ENCODE measurements around the gene GSN. TPM values are rescaled to one million over a fixed set of nuclear protein-coding genes. Genes with fewer than 3 reads are reported as not detected.
A peak's percentile ranks its signal among the peaks of the same experiment; 100 is the strongest.

The GSN gene
- total and polyA plus RNA-seq, 2 of the 13 experiments (the other 11 are each of a cell fraction or from before 2014, with no cell fraction given), result 294 to 307 TPM

DNA sequence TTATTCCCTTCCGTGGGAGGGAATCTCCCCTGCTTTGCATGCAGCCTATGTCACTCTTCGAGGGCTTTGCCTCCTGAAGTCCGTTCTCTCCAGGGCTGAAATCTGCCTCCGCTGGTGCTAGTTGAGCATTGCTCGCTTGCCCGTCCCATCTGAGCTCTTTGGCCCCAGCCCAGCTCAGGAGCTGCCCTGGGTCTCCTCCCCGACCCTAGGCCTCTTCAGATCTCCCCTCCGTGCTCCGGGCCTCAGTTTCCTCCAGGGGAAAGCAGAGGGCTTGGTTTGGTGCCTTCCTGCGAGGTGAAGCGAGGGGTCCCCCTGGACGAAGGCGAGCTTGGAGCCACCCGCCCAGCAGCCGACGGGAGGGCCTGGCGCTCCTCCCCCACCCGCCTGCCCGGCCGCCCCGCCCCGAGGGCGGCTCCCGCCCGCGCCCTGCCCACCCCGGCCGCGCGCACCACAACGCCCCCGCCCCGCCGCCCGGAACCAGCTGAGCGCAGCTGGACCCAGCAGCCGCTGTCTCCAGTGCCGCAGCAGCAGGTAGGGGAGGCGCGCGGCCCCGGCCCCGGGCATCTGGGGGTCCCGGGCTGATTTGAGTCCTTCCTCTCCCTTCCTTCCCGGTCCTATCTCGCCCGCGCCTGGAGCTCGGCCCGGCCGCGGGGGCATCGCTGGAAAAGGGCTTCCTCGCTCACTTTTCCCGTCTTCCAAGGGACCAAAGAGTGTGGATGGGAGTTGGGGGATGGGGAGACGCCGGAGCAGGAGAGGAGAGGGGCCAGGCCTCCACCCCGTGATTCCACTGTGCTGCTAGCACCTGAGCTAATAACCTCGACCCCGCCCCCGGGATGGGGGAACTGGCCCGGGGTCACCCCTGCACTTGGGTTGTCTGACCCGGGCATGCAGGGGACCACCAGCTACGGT lies at the start of gene GSN (continued):
- TF ChIP-seq, protein P1, sequence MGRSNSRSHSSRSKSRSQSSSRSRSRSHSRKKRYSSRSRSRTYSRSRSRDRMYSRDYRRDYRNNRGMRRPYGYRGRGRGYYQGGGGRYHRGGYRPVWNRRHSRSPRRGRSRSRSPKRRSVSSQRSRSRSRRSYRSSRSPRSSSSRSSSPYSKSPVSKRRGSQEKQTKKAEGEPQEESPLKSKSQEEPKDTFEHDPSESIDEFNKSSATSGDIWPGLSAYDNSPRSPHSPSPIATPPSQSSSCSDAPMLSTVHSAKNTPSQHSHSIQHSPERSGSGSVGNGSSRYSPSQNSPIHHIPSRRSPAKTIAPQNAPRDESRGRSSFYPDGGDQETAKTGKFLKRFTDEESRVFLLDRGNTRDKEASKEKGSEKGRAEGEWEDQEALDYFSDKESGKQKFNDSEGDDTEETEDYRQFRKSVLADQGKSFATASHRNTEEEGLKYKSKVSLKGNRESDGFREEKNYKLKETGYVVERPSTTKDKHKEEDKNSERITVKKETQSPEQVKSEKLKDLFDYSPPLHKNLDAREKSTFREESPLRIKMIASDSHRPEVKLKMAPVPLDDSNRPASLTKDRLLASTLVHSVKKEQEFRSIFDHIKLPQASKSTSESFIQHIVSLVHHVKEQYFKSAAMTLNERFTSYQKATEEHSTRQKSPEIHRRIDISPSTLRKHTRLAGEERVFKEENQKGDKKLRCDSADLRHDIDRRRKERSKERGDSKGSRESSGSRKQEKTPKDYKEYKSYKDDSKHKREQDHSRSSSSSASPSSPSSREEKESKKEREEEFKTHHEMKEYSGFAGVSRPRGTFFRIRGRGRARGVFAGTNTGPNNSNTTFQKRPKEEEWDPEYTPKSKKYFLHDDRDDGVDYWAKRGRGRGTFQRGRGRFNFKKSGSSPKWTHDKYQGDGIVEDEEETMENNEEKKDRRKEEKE (IDR thresholded peaks at IDR 0.05), result no peak
- TF ChIP-seq GABPA (IDR thresholded peaks at IDR 0.05; ENCODE audit: low read depth, low read length) (no peak), GABPA (CRISPR knock-in tag; IDR thresholded peaks at IDR 0.05; ENCODE audit: low read depth) (no peak), ZNF121 (CRISPR knock-in tag; IDR thresholded peaks at IDR 0.05) (no peak), FOXC1 (CRISPR knock-in tag; IDR thresholded peaks at IDR 0.05; ENCODE audit: borderline replicate concordance) (no peak; the same call in 1 of the 2 replicates), ZNF292 (CRISPR knock-in tag; IDR thresholded peaks at IDR 0.05; ENCODE audit: borderline replicate concordance, low read depth) (peak; percentile 51; the same call in 1 of the 2 replicates), YEATS4 (CRISPR knock-in tag; IDR thresholded peaks at IDR 0.05; ENCODE audit: borderline replicate concordance) (peak; percentile 57; the same call in 1 of the 2 replicates), ZNF713 (CRISPR knock-in tag; IDR thresholded peaks at IDR 0.05) (no peak), ZFP36 (IDR thresholded peaks at IDR 0.05; ENCODE audit: borderline replicate concordance, low read depth, low read length, partially characterized antibody) (no peak), ZNF547 (CRISPR knock-in tag; IDR thresholded peaks at IDR 0.05) (0 out of 2 replicates have a peak, but pooled peaks have one; percentile 21), PAX8 (CRISPR knock-in tag; IDR thresholded peaks at IDR 0.05; ENCODE audit: borderline replicate concordance) (no peak), KDM1A (CRISPR knock-in tag; IDR thresholded peaks at IDR 0.05) (no peak), TBL1XR1 (IDR thresholded peaks at IDR 0.05; ENCODE audit: borderline replicate concordance, low read length, partially characterized antibody) (no peak)
- TF ChIP-seq, protein P2, sequence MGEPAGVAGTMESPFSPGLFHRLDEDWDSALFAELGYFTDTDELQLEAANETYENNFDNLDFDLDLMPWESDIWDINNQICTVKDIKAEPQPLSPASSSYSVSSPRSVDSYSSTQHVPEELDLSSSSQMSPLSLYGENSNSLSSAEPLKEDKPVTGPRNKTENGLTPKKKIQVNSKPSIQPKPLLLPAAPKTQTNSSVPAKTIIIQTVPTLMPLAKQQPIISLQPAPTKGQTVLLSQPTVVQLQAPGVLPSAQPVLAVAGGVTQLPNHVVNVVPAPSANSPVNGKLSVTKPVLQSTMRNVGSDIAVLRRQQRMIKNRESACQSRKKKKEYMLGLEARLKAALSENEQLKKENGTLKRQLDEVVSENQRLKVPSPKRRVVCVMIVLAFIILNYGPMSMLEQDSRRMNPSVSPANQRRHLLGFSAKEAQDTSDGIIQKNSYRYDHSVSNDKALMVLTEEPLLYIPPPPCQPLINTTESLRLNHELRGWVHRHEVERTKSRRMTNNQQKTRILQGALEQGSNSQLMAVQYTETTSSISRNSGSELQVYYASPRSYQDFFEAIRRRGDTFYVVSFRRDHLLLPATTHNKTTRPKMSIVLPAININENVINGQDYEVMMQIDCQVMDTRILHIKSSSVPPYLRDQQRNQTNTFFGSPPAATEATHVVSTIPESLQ (CRISPR knock-in tag; conservative IDR thresholded peaks at IDR 0.05), result no peak
- TF ChIP-seq, protein P3, sequence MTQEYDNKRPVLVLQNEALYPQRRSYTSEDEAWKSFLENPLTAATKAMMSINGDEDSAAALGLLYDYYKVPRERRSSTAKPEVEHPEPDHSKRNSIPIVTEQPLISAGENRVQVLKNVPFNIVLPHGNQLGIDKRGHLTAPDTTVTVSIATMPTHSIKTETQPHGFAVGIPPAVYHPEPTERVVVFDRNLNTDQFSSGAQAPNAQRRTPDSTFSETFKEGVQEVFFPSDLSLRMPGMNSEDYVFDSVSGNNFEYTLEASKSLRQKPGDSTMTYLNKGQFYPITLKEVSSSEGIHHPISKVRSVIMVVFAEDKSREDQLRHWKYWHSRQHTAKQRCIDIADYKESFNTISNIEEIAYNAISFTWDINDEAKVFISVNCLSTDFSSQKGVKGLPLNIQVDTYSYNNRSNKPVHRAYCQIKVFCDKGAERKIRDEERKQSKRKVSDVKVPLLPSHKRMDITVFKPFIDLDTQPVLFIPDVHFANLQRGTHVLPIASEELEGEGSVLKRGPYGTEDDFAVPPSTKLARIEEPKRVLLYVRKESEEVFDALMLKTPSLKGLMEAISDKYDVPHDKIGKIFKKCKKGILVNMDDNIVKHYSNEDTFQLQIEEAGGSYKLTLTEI (CRISPR knock-in tag; conservative IDR thresholded peaks at IDR 0.05), result no peak
- TF ChIP-seq, protein P4, sequence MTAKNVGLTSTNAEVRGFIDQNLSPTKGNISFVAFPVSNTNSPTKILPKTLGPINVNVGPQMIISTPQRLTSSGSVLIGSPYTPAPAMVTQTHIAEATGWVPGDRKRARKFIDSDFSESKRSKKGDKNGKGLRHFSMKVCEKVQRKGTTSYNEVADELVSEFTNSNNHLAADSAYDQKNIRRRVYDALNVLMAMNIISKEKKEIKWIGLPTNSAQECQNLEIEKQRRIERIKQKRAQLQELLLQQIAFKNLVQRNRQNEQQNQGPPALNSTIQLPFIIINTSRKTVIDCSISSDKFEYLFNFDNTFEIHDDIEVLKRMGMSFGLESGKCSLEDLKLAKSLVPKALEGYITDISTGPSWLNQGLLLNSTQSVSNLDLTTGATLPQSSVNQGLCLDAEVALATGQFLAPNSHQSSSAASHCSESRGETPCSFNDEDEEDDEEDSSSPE (CRISPR knock-in tag; IDR thresholded peaks at IDR 0.05), result no peak
- TF ChIP-seq, protein P5, sequence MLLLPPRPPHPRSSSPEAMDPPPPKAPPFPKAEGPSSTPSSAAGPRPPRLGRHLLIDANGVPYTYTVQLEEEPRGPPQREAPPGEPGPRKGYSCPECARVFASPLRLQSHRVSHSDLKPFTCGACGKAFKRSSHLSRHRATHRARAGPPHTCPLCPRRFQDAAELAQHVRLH (CRISPR knock-in tag; IDR thresholded peaks at IDR 0.05; ENCODE audit: borderline replicate concordance, low read depth), result no peak
- TF ChIP-seq, protein P6, sequence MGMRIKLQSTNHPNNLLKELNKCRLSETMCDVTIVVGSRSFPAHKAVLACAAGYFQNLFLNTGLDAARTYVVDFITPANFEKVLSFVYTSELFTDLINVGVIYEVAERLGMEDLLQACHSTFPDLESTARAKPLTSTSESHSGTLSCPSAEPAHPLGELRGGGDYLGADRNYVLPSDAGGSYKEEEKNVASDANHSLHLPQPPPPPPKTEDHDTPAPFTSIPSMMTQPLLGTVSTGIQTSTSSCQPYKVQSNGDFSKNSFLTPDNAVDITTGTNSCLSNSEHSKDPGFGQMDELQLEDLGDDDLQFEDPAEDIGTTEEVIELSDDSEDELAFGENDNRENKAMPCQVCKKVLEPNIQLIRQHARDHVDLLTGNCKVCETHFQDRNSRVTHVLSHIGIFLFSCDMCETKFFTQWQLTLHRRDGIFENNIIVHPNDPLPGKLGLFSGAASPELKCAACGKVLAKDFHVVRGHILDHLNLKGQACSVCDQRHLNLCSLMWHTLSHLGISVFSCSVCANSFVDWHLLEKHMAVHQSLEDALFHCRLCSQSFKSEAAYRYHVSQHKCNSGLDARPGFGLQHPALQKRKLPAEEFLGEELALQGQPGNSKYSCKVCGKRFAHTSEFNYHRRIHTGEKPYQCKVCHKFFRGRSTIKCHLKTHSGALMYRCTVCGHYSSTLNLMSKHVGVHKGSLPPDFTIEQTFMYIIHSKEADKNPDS (CRISPR knock-in tag; IDR thresholded peaks at IDR 0.05), result no peak

Measured in HepG2 (cell line).